Thymus (tissue), 11 donors: ENCODE data around the gene CCDC27. TPM values are rescaled to one million over a fixed set of nuclear protein-coding genes. Genes with fewer than 3 reads are reported as not detected.

Experiments used
- DNase-seq, 9 donors: peaks; one replicate each; pipeline ENCODE4 v3.0.0-alpha.2; 2013; ENCODE audit warnings: low spot score in 9 of 9, low read depth in 6 of 9, missing footprints in 1 of 9
- H3K27ac ChIP-seq, 2 donors: one replicate each; pipeline ENCODE4 v1.5.1; 2013; ENCODE audit warnings: control low read depth in 1 of 2, low read depth in 1 of 2, low read length in 1 of 2, mild to moderate bottlenecking in 1 of 2, moderate library complexity in 1 of 2
- H3K27me3 ChIP-seq, 2 donors: one replicate each; pipeline ENCODE4 v1.5.1; 2013; ENCODE audit warnings: low read length in 1 of 2; ENCODE audit not compliant: control insufficient read depth in 2 of 2, insufficient read depth in 1 of 2
- H3K36me3 ChIP-seq, 2 donors: one replicate each; pipeline ENCODE4 v1.5.1; 2013; ENCODE audit warnings: low read length in 1 of 2, mild to moderate bottlenecking in 1 of 2, moderate library complexity in 1 of 2; ENCODE audit not compliant: control insufficient read depth in 2 of 2, insufficient read depth in 2 of 2
- H3K4me1 ChIP-seq, 2 donors: one replicate each; pipeline ENCODE4 v1.5.1; 2013; ENCODE audit warnings: low read length in 2 of 2; ENCODE audit not compliant: control insufficient read depth in 2 of 2, insufficient read depth in 2 of 2
- H3K4me3 ChIP-seq, 2 donors: one replicate each; pipeline ENCODE4 v1.5.1; 2013; ENCODE audit warnings: low read length in 2 of 2, control low read depth in 1 of 2, mild to moderate bottlenecking in 1 of 2
- H3K9me3 ChIP-seq, 2 donors: one replicate each; pipeline ENCODE4 v1.5.1; 2013; ENCODE audit warnings: low read length in 1 of 2, mild to moderate bottlenecking in 1 of 2; ENCODE audit not compliant: control insufficient read depth in 2 of 2, insufficient read depth in 1 of 2
- WGBS: extraction: QIAGEN DNeasy Blood & Tissue Kit; methylation state at CpG from one replicate; pipeline ENCODE4 v1.1.7; 2013; 5-methylcytosine and 5-hydroxymethylcytosine counted together
- polyA plus RNA-seq: library from polyadenylated mRNA; stranded (reverse); fragments of 200-250 nt; gene quantifications from one replicate; pipeline ENCODE4 v1.2.3, GENCODE V29; 2013
- total RNA-seq: library from RNA; stranded (reverse); fragments of 120-200 nt; gene quantifications from one replicate; pipeline ENCODE4 v1.2.4, GENCODE V29; 2013
- donor health status: healthy.

CCDC27 gene
- total and polyA plus RNA-seq, 2 donors = 0.02 TPM; not detected in 1

DNA sequence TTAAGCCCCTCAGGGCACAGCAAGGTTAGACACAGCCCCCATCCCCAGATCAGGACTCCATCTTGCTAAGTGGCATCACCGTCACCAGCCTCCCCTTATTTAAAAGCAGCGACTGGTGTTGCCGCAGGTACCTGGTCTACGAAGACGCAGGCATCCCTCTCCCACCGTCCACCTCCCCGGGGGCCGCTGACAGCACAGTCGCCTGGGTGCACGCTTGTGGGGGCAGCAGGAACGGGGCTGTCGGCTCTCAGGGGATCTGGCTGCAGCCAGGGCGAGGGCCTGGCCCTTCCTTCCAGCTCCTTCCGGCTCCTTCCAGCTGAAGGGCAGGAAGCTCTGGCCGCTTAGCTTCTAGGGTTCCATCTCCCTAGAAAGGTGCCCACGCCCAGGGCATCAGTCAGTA, 17.6 kb upstream of the CCDC27 start:
- Histone ChIP-seq H3K4me1 (peaks cover 0 to 5% of the 10 kb centered on the region in 2 donors), H3K4me3 (no peak overlapping the region), H3K9me3 (no peaks in the 10 kb centered on the region), H3K27ac (no peak overlapping the region), H3K27me3 (peaks cover 0 to 19% of the 10 kb centered on the region in 2 donors), H3K36me3 (peaks cover 5 to 15% of the 10 kb centered on the region in 2 donors)
- 99% methylated on average over 16 of the region's 16 CpGs for WGBS
- no peak for DNase-seq

DNA sequence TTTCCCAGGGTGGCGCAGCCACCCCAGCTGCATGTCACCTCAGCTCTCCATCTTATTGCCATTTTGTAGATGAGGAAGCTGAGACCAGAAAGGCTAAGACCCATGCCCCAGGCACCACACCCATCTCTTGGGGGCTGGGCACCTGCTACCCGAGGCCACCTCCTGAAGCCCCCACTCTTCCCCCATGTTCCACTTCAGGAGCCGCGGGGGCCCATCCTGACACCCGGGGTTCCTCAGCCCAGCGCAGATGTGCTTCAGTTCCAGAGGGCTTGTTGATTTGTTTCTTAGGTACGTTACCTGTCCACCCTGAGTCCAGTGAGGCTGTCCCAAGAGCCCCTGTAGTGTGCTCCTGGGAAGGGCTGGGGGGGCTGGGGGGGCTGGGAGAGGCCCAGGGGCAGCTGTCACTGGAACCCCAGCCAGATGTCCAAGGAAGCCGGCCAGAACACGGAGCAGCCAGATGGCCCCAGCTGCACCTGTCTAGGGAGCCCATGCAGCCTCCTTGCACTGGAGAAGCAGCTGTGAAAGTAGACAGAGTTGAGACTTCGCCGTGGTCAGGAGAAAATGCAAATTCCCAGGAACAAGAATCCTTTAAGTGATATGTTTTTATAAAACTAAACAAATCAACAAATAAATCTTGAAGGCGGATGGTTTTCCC, 17.1 kb upstream of the CCDC27 start:
- Histone ChIP-seq H3K27ac (peak overlapping the region in 1 of 2 donors; percentile 44), H3K36me3 (peaks cover 8 to 18% of the 10 kb centered on the region in 2 donors), H3K9me3 (no peaks in the 10 kb centered on the region), H3K4me1 (peaks cover 0 to 5% of the 10 kb centered on the region in 2 donors), H3K27me3 (peaks cover 0 to 17% of the 10 kb centered on the region in 2 donors), H3K4me3 (no peak overlapping the region)
- no peak for DNase-seq
- WGBS = 95% methylated on average over 12 of the region's 12 CpGs

- DNase-seq = peak in 1 of 9 donors; percentile 22
- H3K27me3 ChIP-seq = peaks cover 0 to 17% of the 10 kb centered on the region in 2 donors
- peaks cover 0 to 5% of the 10 kb centered on the region in 2 donors for H3K4me1 ChIP-seq
- H3K27ac ChIP-seq = peak overlapping the region in 1 of 2 donors; percentile 44
- no peak overlapping the region for H3K4me3 ChIP-seq
- H3K36me3 ChIP-seq = peaks cover 8 to 23% of the 10 kb centered on the region in 2 donors
- WGBS = 95% methylated on average over 13 of the region's 13 CpGs
- no peaks in the 10 kb centered on the region for H3K9me3 ChIP-seq
These were observed 16.6 kb upstream of the CCDC27 start for GRCh38 chr1:3735688-3736087.

DNA sequence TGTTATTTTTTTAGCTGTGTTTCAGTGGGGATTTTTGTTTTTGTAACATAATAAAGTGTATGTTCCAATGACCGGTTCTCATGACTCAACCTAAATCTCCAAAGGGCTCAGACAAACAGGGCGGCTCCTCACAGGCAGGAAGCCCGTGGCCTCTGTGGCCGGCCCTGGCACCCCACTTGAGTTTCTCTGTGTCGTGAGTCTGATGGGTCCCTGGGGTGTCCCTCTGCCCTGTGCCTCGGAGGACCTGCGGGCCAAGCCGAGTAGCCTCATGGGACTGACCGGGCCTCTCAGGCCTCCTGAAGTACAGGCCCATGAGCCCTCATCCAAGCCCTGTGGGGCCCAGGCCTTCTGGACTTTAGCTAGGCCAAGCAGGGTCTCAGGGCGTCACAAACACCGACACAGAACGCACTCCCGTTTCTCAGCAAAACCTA, 16.1 kb upstream of the CCDC27 start:
- Histone ChIP-seq H3K9me3 (no peaks in the 10 kb centered on the region), H3K4me3 (no peak overlapping the region), H3K4me1 (peaks cover 0 to 5% of the 10 kb centered on the region in 2 donors), H3K36me3 (peaks cover 8 to 23% of the 10 kb centered on the region in 2 donors), H3K27me3 (peaks cover 0 to 17% of the 10 kb centered on the region in 2 donors), H3K27ac (peak overlapping the region; percentile 72 to 86)
- DNase-seq = no peak
- 93% methylated on average over 13 of the region's 13 CpGs for WGBS

GRCh38 chr1:3736708-3737107, 15.5 kb upstream of the CCDC27 start:
- Histone ChIP-seq H3K27ac (peak overlapping the region; percentile 0 to 86), H3K27me3 (peaks cover 0 to 15% of the 10 kb centered on the region in 2 donors), H3K36me3 (peaks cover 8 to 27% of the 10 kb centered on the region in 2 donors), H3K4me1 (peaks cover 0 to 5% of the 10 kb centered on the region in 2 donors), H3K9me3 (no peaks in the 10 kb centered on the region), H3K4me3 (no peak overlapping the region)
- DNase-seq = no peak
- WGBS = 90% methylated on average over 14 of the region's 14 CpGs

- Histone ChIP-seq H3K4me3 (no peak overlapping the region), H3K27ac (no peak overlapping the region), H3K9me3 (no peaks in the 10 kb centered on the region), H3K36me3 (peaks cover 12 to 36% of the 10 kb centered on the region in 2 donors), H3K27me3 (no peaks in the 10 kb centered on the region), H3K4me1 (peaks cover 0 to 5% of the 10 kb centered on the region in 2 donors)
- WGBS = 98% methylated on average over 12 of the region's 12 CpGs
- no peak for DNase-seq
These were observed 13.3 kb upstream of the CCDC27 start for GRCh38 chr1:3738943-3739342.

DNA sequence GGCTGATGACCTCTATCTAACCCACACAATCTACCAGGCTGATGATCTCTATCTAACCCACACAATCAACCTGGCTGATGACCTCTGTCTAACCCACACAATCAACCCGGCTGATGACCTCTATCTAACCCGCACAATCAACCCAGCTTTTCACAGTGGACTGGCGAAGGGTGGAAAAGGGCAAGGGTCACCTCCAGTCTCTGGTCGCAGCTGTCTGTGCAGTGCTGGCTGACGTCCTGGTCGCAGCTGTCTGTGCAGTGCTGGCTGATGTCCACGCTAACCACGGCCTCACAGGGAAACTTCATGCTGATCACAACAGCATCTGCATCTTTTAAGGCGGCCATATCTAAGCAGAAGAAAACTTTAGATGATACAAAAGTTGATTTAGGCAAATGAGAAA, 12.2 kb upstream of the CCDC27 start:
- H3K4me1 ChIP-seq = peaks cover 0 to 3% of the 10 kb centered on the region in 2 donors
- no peak for DNase-seq
- H3K9me3 ChIP-seq = no peaks in the 10 kb centered on the region
- 94% methylated on average over 9 of the region's 9 CpGs for WGBS
- no peak overlapping the region for H3K4me3 ChIP-seq
- peaks cover 12 to 31% of the 10 kb centered on the region in 2 donors for H3K36me3 ChIP-seq
- no peaks in the 10 kb centered on the region for H3K27me3 ChIP-seq
- no peak overlapping the region for H3K27ac ChIP-seq

DNA sequence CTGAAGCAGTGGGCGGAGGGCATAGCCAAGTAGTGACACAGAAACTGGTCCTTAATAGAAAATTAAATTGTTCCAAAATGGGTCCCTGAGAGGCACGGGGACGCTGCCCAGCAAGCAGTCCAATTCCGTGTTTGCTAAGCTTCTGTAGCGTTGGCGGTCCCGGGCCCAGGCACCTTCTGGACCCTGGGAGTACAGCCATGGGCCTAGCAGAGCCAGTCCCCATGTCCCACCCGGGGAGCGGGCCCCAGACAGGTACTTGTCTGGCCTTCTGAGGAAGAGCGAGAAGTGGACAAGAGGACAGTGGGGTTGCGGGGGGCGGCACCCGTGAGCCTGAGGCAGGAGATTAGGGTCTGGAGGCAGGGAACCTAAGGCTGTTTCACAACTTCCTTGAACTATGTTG, 11.5 kb upstream of the CCDC27 start:
- H3K4me3 ChIP-seq = no peak overlapping the region
- no peaks in the 10 kb centered on the region for H3K9me3 ChIP-seq
- no peak for DNase-seq
- WGBS = 99% methylated on average over 13 of the region's 13 CpGs
- H3K27me3 ChIP-seq = no peaks in the 10 kb centered on the region
- H3K4me1 ChIP-seq = peaks cover 0 to 3% of the 10 kb centered on the region in 2 donors
- no peak overlapping the region for H3K27ac ChIP-seq
- peaks cover 12 to 28% of the 10 kb centered on the region in 2 donors for H3K36me3 ChIP-seq

- DNase-seq = no peak
- Histone ChIP-seq H3K27me3 (peaks cover 0 to 2% of the 10 kb centered on the region in 2 donors), H3K27ac (no peak overlapping the region), H3K4me1 (peaks cover 2 to 7% of the 10 kb centered on the region in 2 donors), H3K36me3 (peaks cover 12 to 28% of the 10 kb centered on the region in 2 donors), H3K9me3 (peaks cover 0 to 1% of the 10 kb centered on the region in 2 donors), H3K4me3 (no peak overlapping the region)
- WGBS = 97% methylated on average over 22 of the region's 22 CpGs
These were observed 10.4 kb upstream of the CCDC27 start for GRCh38 chr1:3741566-3742438.
